MM.1S (cell line): ENCODE results near the gene RUNX1.

Experiments used
- DNase-seq: peaks from one replicate; pipeline ENCODE4 v3.0.0-alpha.2; 2015
- H2AFZ ChIP-seq: fragments of 300-600 bp; sonication (generic); 2 replicates; pipeline ENCODE4 v1.6.0; 2016; ENCODE audit warnings: antibody characterized with exemption, low read length
- H3F3A ChIP-seq: fragments of 300-600 bp; sonication (generic); 2 replicates; pipeline ENCODE4 v1.6.1; 2016; ENCODE audit warnings: mild to moderate bottlenecking, antibody characterized with exemption, low read length, moderate library complexity, mixed read lengths; ENCODE audit not compliant: insufficient read depth
- H3K27ac ChIP-seq: fragments of 300-600 bp; sonication (generic); 2 replicates; pipeline ENCODE4 v1.5.1; 2016; ENCODE audit warnings: mild to moderate bottlenecking, low read length
- H3K27me3 ChIP-seq: fragments of 300-600 bp; sonication (generic); replicated peaks from 2 replicates; pipeline ENCODE4 v1.6.0; 2016; ENCODE audit warnings: low read length; ENCODE audit not compliant: insufficient read depth
- H3K36me3 ChIP-seq: fragments of 300-600 bp; sonication (generic); replicated peaks from 2 replicates; pipeline ENCODE4 v1.6.1; 2016; ENCODE audit warnings: mild to moderate bottlenecking, low read length, mixed read lengths; ENCODE audit not compliant: insufficient read depth
- H3K4me1 ChIP-seq: fragments of 300-600 bp; sonication (generic); 2 replicates; pipeline ENCODE4 v1.6.1; 2016; ENCODE audit warnings: low read length, mixed read lengths
- H3K4me2 ChIP-seq: fragments of 300-600 bp; sonication (generic); 2 replicates; pipeline ENCODE4 v1.6.0; 2016; ENCODE audit warnings: low read depth, low read length
- H3K4me3 ChIP-seq: fragments of 300-600 bp; sonication (generic); 2 replicates; pipeline ENCODE4 v1.5.1; 2016; ENCODE audit warnings: low read length, mixed read lengths
- H3K79me2 ChIP-seq: fragments of 300-600 bp; sonication (generic); 2 replicates; pipeline ENCODE4 v1.6.1; 2016; ENCODE audit warnings: mixed run types, low read length, mixed read lengths
- H3K9ac ChIP-seq: fragments of 300-600 bp; sonication (generic); 2 replicates; pipeline ENCODE4 v1.6.1; 2016; ENCODE audit warnings: low read length, mixed read lengths
- H3K9me2 ChIP-seq: fragments of 300-600 bp; sonication (generic); replicated peaks from 2 replicates; pipeline ENCODE4 v1.6.1; 2016; ENCODE audit warnings: mild to moderate bottlenecking, low read length, mixed read lengths; ENCODE audit not compliant: insufficient read depth
- H3K9me3 ChIP-seq: fragments of 300-600 bp; sonication (generic); replicated peaks from 2 replicates; pipeline ENCODE4 v1.6.1; 2016; ENCODE audit warnings: mild to moderate bottlenecking, low read length, mixed read lengths; ENCODE audit not compliant: insufficient read depth
- H4K20me1 ChIP-seq: fragments of 300-600 bp; sonication (generic); 2 replicates; pipeline ENCODE4 v1.6.1; 2016; ENCODE audit warnings: mild to moderate bottlenecking, low read length, moderate library complexity, mixed read lengths; ENCODE audit not compliant: insufficient read depth
- EZH2 ChIP-seq: fragments of 300-600 bp; sonication (generic); optimal IDR thresholded peaks from 2 replicates; pipeline ENCODE3; 2017; ENCODE audit warnings: low read depth, mild to moderate bottlenecking, antibody characterized with exemption, low read length, mixed read lengths
- EZH2phosphoT487 ChIP-seq: fragments of 300-600 bp; sonication (generic); IDR thresholded peaks from 2 replicates; pipeline ENCODE4 v1.6.1; 2018; ENCODE audit warnings: antibody characterized with exemption, low read length
- TF ChIP-seq, protein P1 (sequence below): fragments of 300-600 bp; sonication (generic); IDR thresholded peaks from 2 replicates; pipeline ENCODE4 v1.5.1; 2016; ENCODE audit warnings: antibody characterized with exemption, low read length, mixed read lengths

RUNX1 gene

DNA sequence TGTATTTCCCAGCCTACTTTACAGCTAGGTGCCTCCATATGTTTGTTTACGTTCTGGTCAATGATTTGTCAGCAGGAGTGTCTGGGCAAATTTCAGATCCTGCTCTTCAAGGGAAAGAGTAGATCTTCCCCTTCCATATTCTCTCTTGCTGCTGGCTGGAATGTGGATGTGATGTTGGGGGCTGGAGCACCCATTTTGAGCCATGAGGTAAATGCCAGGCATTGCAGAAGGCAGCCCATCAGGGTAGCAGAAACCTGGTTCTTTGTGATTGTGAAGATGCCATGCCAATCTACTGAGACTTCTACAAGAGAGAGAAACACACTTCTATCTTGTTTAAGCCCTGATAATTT is 25.1 kb downstream of the RUNX1 start:
- no peak for DNase-seq
- Histone ChIP-seq H3K9ac (no peak overlapping the region), H3K27ac (no peak overlapping the region), H3K27me3 (no peaks in the 10 kb centered on the region), H2AFZ (no peak overlapping the region), H3K9me2 (no peaks in the 10 kb centered on the region), H3K79me2 (no peaks in the 10 kb centered on the region), H3K4me2 (no peak overlapping the region), H3K36me3 (no peaks in the 10 kb centered on the region), H3K4me3 (no peak overlapping the region), H3K9me3 (no peaks in the 10 kb centered on the region), H4K20me1 (no peaks in the 10 kb centered on the region), H3F3A (peaks cover 30% of the 10 kb centered on the region), H3K4me1 (peaks cover 38% of the 10 kb centered on the region)
- no peak for TF ChIP-seq EZH2phosphoT487

DNA sequence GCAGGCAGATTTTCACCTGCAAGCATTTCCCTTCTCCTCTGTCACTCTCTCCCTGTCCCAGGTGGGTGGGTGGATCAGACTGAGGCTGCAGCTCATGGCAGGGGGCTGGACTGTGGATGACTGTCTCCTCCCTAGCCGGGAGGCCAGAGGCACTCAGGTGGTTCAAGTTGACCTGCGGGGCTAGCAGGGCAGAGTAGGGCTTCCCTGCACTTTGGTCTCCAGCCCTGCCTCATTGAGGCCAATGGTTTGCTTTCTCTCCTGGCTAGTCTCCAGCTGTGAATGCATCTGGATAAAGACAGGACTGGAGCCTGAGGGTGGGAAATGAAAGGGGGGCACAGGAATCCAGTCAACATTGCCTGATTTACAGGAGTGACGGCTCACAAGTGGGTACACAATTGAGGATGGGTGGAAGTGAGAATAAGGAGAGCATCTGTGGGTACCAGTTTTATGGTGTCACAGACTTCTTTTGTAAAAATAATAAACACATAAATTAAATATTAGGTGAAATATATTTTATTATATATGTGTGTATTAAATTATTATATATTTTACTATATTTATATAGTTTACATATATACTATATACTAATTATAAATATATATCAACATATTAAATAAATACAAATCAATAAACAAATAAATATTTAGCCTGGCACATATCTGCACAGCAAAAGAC is 25.6 kb downstream of the RUNX1 start:
- Histone ChIP-seq H3K27ac (no peak overlapping the region), H3K9ac (no peak overlapping the region), H3K27me3 (no peaks in the 10 kb centered on the region), H4K20me1 (no peaks in the 10 kb centered on the region), H3K9me2 (no peaks in the 10 kb centered on the region), H3K36me3 (no peaks in the 10 kb centered on the region), H3F3A (peaks cover 29% of the 10 kb centered on the region), H3K9me3 (no peaks in the 10 kb centered on the region), H3K4me1 (peaks cover 33% of the 10 kb centered on the region), H3K4me2 (no peak overlapping the region), H3K79me2 (no peaks in the 10 kb centered on the region), H2AFZ (no peak overlapping the region), H3K4me3 (no peak overlapping the region)
- no peak for DNase-seq
- TF ChIP-seq EZH2 = no peak
- TF ChIP-seq EZH2phosphoT487 = no peak
- TF ChIP-seq, protein P1, sequence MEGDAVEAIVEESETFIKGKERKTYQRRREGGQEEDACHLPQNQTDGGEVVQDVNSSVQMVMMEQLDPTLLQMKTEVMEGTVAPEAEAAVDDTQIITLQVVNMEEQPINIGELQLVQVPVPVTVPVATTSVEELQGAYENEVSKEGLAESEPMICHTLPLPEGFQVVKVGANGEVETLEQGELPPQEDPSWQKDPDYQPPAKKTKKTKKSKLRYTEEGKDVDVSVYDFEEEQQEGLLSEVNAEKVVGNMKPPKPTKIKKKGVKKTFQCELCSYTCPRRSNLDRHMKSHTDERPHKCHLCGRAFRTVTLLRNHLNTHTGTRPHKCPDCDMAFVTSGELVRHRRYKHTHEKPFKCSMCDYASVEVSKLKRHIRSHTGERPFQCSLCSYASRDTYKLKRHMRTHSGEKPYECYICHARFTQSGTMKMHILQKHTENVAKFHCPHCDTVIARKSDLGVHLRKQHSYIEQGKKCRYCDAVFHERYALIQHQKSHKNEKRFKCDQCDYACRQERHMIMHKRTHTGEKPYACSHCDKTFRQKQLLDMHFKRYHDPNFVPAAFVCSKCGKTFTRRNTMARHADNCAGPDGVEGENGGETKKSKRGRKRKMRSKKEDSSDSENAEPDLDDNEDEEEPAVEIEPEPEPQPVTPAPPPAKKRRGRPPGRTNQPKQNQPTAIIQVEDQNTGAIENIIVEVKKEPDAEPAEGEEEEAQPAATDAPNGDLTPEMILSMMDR = no peak

DNA sequence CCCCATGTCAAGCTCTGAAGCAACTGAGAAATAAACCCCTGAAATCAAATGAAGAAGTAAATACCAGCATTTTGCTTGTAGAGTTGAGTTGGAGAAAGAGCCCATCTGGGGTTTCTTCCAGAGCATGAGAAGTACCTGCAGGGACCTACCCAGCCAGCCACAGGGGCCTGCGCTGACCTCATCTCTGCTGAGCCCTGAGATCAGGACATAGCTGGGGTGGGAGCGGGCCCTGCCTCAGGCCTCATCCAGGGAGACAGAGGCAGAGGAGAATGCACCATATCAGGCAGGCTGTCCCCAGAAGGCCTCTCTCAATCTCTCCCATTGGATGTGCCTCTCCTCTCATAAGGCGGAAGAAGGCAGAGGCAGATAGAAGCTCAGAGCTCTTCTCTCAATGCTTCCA is 27.6 kb downstream of the RUNX1 start:
- no peak for TF ChIP-seq EZH2phosphoT487
- TF ChIP-seq, protein P1 = no peak
- TF ChIP-seq EZH2 = no peak
- H2AFZ ChIP-seq = no peak overlapping the region
- no peaks in the 10 kb centered on the region for H3K27me3 ChIP-seq
- peaks cover 9% of the 10 kb centered on the region for H3F3A ChIP-seq
- no peak overlapping the region for H3K4me2 ChIP-seq
- no peaks in the 10 kb centered on the region for H3K79me2 ChIP-seq
- DNase-seq = no peak
- no peak overlapping the region for H3K4me3 ChIP-seq
- no peaks in the 10 kb centered on the region for H4K20me1 ChIP-seq
- H3K27ac ChIP-seq = no peak overlapping the region
- H3K4me1 ChIP-seq = peaks cover 19% of the 10 kb centered on the region
- no peak overlapping the region for H3K9ac ChIP-seq
- H3K9me3 ChIP-seq = no peaks in the 10 kb centered on the region
- no peaks in the 10 kb centered on the region for H3K9me2 ChIP-seq
- no peaks in the 10 kb centered on the region for H3K36me3 ChIP-seq

DNA sequence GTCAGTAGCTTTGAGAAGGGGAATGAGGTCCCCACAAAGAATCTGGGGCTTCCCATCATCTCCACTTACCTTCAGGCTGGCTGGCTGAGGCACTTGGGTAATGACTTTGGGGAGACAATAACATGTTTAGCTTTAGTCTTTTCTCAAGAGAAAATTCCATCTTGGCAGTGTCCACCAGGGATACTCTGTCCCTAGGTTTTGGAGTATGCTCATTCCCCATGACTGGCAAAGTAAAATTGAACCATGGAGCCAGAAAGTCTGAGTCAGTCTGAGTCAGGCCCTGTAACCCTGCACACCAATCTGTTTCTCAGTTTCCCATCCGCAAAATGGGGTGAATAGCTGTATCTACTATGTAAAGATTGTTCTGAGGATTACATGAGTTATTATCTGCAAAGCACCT is 28.2 kb downstream of the RUNX1 start:
- Histone ChIP-seq H3K9me3 (no peaks in the 10 kb centered on the region), H3K4me1 (peaks cover 15% of the 10 kb centered on the region), H3K27me3 (no peaks in the 10 kb centered on the region), H3K9ac (no peak overlapping the region), H2AFZ (no peak overlapping the region), H3K79me2 (no peaks in the 10 kb centered on the region), H4K20me1 (no peaks in the 10 kb centered on the region), H3K4me3 (no peak overlapping the region), H3K27ac (no peak overlapping the region), H3K4me2 (no peak overlapping the region), H3K36me3 (no peaks in the 10 kb centered on the region), H3K9me2 (no peaks in the 10 kb centered on the region), H3F3A (peaks cover 3% of the 10 kb centered on the region)
- DNase-seq = no peak
- TF ChIP-seq, protein P1 = no peak
- TF ChIP-seq EZH2phosphoT487 (no peak), EZH2 (no peak)
